H1 (cell line): ENCODE data around the gene LRRTM4.

Experiments used
- KDM1A ChIP-seq: fragments of 200-600, 300-600 bp; sonication (generic); IDR thresholded peaks from 2 replicates; pipeline ENCODE4 v1.7.1; 2016; ENCODE audit warnings: mild to moderate bottlenecking, low read length, borderline replicate concordance
- POLR2A ChIP-seq, 2 experiments: IDR thresholded peaks; 1 replicate in 1 of 2; 2 replicates in 1 of 2; pipeline ENCODE4 v1.6.1; 2011; ENCODE audit warnings: low read depth in 2 of 2, low read length in 2 of 2, mild to moderate bottlenecking in 2 of 2; ENCODE audit errors: control extremely low read depth in 1 of 2
- POLR2AphosphoS5 ChIP-seq: IDR thresholded peaks from 2 replicates; pipeline ENCODE4 v1.6.1; 2011; ENCODE audit warnings: low read depth, low read length
- TEAD4 ChIP-seq: IDR thresholded peaks from 2 replicates; pipeline ENCODE4 v1.6.1; 2012; ENCODE audit warnings: low read depth, low read length, inconsistent platforms, mixed read lengths
- TF ChIP-seq, protein P1 (sequence below), 3 experiments: IDR thresholded peaks; 1 replicate in 2 of 3; 2 replicates in 1 of 3; pipeline versions ENCODE4 v1.5.1 to v1.6.1; 2011; ENCODE audit warnings: low read length in 3 of 3, mild to moderate bottlenecking in 3 of 3, inconsistent platforms in 2 of 3, low read depth in 1 of 3, moderate library complexity in 1 of 3; ENCODE audit not compliant: insufficient read depth in 1 of 3; ENCODE audit errors: control extremely low read depth in 1 of 3
- TF ChIP-seq, protein P2 (sequence below): IDR thresholded peaks from 2 replicates; pipeline ENCODE4 v1.6.1; 2011; ENCODE audit warnings: low read depth, mild to moderate bottlenecking, low read length; ENCODE audit not compliant: insufficient read depth

DNA sequence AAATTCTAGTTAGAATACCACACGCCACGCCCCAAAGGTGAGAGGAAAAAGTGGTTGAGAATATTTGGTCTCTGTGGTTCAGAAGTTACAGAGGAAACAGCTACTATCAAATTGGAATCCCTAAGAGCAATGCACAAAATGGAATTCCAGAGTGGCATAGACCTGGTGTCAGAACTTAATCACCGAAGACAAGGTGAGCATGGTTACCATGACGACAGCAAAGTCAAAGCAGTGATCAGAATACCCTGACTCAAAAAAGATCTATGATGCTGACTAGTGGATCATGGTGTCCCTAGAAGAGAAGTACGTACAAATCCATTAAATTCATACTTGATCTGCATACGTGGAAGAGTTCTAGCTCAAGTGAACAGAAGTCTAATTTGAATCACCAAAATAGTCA lies 14.5 kb downstream of the LRRTM4 start:
- no peak for TF ChIP-seq TEAD4
- TF ChIP-seq, protein P1, sequence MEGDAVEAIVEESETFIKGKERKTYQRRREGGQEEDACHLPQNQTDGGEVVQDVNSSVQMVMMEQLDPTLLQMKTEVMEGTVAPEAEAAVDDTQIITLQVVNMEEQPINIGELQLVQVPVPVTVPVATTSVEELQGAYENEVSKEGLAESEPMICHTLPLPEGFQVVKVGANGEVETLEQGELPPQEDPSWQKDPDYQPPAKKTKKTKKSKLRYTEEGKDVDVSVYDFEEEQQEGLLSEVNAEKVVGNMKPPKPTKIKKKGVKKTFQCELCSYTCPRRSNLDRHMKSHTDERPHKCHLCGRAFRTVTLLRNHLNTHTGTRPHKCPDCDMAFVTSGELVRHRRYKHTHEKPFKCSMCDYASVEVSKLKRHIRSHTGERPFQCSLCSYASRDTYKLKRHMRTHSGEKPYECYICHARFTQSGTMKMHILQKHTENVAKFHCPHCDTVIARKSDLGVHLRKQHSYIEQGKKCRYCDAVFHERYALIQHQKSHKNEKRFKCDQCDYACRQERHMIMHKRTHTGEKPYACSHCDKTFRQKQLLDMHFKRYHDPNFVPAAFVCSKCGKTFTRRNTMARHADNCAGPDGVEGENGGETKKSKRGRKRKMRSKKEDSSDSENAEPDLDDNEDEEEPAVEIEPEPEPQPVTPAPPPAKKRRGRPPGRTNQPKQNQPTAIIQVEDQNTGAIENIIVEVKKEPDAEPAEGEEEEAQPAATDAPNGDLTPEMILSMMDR (IDR thresholded peaks at IDR 0.05; ENCODE audit: control extremely low read depth in 1 of 3, insufficient read depth in 1 of 3, low read depth in 1 of 3, low read length in 3 of 3): no peak
- no peak for TF ChIP-seq POLR2AphosphoS5
- no peak for TF ChIP-seq POLR2A (IDR thresholded peaks at IDR 0.05; ENCODE audit: control extremely low read depth in 1 of 2, low read depth in 2 of 2, low read length in 2 of 2)
- TF ChIP-seq, protein P2, sequence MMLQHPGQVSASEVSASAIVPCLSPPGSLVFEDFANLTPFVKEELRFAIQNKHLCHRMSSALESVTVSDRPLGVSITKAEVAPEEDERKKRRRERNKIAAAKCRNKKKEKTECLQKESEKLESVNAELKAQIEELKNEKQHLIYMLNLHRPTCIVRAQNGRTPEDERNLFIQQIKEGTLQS: no peak
- no peak for TF ChIP-seq KDM1A
